GM19240 (cell line): Measurements from ENCODE around the gene OR5AU1.

Experiments
- DNase-seq: peaks from one replicate; pipeline ENCODE4 v3.0.0; 2011; ENCODE audit warnings: low spot score; ENCODE audit not compliant: insufficient read length

Gene OR5AU1

DNA sequence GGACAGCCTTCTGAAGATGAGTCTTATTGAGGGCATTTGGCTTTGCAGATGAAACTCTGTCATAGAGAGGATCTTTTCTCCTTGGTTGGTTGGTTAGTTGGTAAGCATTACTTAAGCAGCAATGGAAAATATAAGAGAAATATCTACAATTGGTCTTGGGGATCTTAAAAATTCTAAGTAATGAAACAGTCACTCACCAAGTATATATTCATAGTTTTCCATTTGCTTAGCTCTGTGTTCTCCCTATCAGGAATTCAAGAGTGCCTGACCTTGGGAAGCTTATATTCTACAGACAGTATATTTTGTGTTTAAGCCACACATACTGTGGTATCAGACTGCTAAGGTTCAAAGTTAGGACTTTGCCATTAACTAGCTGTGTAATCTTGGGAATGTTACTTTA is at the start of gene OR5AU1:
Gene OR5AU1, minus strand, starts transcription at position 101 of the 400 bp plus-strand sequence. CDS start 191 bp downstream, outside the sequence.
- no peak for DNase-seq

DNA sequence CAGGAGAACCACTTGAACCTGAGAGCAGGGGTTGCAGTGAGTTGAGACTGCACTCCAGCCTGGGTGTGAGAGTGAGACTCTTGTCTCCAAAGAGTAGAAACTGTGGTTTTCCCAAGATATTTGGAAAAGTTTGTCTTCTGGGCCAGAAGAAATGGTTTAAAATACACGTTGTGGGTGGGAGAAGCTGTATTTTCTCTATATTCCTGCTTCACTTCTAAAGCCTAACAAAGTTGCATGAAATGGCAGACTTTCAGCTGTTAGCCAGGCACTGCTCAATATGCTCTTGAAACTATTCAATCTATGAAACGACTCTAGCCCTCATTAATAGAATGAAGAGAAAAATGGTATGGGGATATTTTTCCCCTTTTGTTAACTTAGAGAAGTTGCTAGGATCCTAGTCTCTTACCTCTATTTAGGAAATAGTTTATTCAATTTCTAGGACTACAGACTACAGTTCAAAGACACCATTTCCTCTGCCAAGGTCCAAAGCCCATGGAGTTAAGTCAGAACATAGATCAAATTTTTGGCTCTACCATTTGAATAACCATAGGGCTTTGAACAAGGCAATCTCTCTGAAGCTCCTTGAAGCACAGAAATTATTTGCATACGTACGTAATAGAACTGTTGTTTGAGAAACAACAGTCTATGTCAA is 49.3 kb upstream of the OR5AU1 start:
- DNase-seq, result no peak

DNA sequence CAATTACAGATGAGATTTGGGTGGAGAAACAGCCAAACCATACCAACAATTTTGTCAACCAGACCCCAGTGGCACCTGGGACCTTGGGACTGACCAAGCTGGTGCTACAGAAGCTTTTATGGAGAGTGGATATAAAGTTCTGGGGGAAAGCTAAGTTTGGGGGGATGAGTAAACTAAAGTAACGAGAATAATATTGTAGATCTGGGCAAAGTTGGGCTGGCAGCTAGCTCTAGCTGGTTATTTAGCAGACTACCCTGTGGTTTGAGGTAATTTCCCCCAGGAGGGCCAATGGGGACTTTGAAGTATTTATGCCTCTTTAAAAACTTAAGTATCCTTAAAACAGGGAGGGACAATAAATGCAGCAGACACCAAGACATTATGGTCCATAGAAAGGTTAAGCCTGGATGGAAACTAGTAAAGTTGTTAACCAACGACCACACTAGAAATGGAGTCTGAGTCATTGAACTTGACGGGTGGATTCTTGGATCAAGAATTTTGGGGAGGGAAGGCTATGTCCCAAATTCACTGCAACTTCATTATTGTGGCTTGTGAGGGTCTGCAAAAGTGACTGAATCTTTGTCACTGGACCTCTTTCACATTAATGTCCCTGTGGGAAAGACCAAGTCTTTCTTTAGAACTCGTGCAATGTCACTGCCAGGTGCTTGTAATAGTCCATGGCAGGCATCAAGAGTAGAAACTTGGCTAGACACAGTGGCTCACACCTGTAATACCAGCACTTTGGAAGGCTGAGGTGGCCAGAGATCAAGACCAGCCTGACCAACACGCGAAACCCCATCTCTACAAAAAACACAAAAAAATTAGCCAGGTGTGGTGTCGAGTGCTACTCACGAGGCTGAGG is 48.5 kb upstream of the OR5AU1 start:
- no peak for DNase-seq

DNA sequence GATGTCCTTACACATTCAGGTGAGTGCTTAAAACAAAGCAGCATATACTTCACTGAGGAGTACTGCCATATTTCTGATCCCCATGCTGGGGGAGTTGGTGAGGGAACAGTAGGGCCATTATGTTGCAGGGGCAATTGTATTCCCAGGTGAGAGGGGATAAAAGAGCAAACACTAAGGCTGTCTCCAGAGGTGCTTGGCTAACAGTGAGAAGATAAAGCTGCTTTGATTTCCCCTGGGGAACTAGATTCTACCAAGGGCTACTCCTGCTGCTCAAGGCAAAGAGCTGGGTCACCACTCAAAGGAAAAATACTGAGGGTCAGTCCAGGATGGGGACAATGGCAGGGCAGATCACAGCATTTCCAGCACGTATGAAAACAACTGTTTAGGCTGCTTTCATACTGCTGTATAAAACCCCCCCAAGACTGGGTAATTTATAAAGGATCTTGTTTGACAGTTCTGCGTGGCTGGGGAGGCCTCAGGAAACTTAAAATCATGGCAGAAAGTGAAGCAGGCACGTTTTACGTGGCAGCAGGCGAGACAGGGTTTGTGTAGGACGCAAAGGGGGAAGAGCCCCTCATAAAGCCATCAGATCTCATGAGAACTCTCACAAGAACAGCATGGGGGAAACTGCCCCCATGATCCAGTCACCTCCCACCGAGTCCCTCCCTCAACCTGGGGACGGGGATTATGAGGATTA is 47.8 kb upstream of the OR5AU1 start:
- no peak for DNase-seq

DNA sequence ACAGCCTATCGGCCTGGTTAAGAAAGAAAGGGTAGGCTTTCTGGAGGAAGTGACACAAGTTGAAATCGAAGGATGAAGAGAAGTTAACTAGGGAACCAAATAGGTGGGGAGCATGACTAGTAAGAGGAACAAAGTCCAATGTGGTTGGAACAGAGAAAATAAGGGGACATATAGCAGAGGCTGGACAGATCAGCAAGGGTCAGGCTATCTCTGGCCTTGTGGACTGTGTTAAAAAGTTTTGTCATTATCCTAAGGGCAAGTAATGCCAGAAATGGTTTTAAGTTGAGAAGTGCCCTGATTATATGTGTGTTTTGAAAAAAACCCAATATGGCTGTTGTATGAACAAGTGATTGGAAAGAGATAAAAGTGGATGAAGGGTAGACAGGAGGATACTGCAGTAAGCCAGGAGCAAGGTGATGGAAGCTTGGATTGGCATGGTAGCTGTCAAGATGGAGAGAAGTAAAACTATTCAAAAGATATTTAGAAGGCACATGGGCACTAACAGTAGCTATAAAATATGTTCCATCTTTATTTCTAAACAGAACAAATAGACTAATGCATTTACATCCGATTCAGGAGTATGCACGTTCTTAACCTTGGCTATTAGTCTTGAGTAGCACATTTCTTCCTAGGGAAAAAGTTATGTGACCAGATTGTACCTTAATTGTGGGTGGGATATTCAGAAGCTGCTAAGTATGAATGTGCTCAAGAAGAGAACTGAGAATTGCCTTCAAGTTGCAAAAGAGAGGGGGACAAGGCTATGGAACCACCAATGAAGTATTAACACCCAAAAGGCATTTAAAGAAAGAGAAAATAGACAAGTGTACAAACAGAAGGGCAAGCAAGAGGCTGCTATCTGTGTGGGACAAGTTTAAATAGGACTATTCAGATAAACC is 46.8 kb upstream of the OR5AU1 start:
- DNase-seq, result no peak

DNA sequence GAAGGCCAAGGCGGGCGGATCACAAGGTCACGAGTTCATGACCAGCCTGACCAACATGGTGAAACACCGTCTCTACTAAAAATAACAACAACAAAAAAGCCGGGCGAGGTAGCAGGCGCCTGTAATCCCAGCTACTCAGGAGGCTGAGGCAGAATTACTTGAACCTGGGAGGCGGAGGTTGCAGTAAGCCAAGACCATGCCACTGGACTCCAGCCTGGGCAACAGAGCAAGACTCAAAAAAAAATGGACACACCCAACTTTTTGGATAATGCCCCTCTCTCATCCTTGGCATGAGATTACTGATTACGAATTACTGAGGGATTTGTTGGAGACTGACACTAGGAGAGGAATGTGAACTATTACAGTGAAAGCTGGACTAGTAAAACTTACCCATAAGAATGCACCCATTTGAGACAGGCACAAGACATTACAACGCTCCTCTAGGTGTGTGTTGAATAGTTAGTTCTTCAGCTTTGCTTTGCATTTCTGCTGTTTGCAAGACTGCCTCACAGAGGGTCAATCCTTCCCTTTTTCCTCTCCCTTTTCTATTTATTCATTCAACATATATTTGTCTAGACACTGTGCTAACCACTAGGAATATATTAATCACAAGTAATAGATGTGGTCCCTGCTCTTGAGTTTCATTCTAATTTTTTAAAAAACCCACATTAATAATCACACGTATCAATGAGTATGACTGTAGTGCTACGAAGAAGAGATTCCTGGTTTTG is 46.0 kb upstream of the OR5AU1 start:
- no peak for DNase-seq

DNA sequence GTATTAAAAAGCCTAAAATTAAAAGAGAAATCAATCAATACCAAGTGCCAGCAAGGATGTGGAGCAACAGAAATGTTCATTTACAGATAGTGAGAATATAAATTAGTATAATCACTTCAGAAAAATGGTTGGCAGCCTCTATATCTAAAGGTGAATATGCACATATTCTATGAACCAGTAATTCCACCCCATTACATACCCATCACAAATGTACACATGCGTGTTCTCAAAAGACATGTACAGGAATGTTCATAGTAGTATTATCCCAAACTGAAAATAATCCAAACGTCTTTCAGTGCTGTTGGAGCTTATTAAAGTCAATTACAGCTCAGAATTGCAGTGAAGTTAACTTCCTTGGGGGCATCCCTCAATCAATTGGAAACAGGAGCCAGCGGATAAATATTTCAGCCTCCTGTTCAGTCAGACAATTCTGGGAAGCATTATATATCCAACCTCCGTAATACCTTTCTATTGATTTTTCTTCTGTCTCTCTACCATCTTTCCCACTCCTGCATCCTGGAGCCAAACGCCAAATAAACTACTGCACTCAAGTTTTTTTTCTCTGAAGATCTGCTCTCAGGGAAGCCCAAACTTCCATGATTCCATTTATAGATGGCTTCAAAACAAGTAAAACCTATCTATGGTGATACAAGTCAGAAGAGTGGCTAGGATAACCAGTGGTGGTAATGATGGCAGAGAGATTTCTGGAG is 45.0 kb upstream of the OR5AU1 start:
- no peak for DNase-seq

DNA sequence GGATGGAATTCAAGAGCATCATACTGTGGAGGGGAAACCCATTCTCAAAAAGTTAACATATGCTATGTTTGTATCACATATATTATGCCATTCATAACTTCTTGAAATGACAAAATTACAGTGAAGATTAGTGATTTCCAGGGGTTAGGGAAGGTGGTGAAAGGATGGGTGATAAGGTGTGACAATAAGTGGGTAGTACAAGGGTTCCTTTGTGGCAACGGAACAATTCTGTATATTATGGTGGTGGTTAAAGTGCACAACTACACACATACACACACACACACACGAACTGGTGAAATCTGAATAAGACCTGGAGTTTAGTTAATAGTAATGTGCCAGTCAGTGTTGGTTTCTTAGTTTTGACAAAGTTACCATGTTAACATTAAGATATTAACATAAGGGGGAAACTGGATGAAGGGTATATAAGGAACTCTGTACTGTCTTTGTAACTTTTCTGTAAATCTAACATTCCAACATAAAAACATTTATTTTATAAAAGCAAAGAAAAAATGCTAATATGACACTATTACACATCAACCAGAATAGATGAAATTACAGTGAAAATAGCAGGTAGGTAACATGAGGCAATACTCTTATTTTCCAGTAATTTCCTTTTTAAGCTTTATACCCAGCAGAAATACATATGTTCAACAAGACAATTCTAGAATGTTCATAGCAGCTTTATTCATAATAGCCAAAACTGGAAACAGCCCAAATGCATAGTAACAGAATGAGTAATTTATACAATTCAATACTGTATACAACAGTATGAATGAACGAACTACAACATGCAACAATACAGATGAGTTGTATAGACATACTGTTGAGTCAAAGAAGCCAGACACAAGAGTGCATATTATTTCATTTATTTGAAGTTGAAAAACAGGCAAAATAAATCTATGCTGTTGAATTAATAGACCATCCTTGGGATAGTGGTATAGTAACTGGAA is 44.0 kb upstream of the OR5AU1 start:
- DNase-seq, result no peak

DNA sequence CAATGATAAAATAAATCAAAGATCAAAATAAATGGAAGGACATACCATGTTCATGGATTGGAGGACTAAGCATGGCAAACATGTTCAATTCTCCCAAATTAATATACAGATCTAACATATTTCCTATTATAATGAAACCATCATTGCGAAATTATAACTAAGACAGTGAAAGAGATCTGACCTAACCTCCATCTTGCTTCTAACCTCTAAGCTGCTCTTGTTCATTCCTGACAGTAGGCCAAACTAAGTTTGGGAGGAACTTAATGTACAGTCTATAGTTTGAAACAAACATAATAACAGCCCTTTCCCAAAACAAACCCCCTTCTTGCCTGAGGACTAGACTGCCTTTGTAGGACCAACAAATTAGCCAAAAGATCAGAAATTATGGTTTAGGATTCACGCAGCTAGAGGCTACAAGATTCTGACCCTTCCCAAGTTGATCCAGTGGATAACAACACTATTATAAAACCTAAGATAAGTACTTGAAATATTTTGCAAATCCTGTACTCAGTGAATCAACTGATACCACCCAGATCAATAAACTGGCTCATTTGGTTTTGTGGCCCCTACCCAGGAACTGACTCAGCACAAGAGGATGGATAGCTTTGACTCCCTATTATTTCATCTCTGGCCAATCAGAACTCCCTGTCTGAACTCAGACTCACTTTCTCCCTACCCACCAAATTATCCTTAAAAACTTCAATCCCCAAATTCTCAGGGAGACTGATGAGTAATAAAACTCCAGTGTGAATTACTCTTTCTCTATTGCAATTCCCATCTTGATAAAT is 41.7 kb upstream of the OR5AU1 start:
- DNase-seq, result no peak

DNA sequence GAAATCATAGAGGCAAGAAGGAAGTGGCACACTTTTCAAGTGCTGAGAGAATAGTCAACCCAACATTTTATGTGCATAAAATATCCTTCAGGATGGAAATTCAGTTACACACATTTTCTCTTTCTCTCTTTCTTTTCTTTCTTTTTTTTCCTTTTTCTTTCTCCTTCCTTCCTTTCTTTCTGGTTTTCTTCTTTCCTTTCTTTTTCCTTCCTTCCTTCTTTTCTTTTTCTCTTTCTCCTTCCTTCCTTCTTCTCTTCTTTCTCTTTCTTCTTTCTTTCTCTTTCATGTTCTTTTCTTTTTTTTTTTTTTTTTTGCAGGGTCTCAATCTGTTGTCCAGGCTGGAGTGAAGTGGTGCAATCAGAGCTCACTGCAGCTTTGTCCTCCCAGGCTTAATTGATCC is 38.7 kb upstream of the OR5AU1 start:
- no peak for DNase-seq

DNA sequence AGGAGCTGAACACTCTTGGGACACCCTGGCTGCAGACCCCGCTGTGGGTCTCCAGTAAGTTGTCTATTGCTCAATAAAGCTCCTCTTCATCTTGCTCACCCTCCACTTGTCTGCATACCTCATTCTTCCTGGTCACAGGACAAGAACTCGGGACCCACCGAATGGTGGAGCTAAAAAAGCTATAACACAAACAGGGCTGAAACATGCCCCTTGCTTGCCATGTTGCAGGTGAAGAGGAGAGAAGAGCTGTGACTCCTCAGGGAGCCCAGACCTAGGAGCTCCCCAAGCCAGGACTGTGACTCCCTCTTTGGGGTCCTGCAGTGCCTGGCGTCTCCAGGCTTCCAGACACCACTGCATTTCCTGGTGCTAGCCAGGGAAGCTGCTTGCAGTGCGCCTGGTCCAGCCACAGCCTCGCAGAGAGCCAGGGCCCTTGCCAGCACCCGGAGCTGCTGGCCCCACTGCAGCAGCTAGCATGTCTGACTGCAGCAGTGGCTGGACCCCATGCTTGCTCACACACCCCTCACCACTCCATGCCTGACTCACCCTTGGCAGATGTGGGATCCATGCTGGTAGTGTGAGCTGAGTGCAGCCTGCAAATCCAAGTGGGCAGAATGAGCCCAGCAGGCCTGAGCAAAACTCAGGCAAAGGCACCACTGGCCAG is 37.1 kb upstream of the OR5AU1 start:
- DNase-seq, result no peak

DNA sequence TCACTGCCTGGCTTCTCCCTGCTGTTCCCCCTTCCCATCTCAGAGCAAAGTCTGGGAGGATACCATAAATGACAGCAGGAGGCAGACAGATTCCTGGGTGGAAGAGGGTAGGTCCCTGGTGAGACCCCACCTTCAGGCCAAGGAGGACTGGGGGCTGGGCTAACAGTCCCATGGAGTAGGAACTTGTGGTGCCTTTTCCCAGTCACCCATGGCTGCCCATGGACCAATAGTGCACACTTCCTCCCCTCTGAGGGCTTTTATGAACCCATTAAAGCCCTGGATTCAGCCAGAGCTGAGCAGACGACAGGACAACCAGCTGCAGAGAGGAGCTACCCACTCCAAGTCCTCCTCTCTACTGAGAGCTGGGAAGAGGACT is 36.6 kb upstream of the OR5AU1 start:
- DNase-seq, result no peak

DNA sequence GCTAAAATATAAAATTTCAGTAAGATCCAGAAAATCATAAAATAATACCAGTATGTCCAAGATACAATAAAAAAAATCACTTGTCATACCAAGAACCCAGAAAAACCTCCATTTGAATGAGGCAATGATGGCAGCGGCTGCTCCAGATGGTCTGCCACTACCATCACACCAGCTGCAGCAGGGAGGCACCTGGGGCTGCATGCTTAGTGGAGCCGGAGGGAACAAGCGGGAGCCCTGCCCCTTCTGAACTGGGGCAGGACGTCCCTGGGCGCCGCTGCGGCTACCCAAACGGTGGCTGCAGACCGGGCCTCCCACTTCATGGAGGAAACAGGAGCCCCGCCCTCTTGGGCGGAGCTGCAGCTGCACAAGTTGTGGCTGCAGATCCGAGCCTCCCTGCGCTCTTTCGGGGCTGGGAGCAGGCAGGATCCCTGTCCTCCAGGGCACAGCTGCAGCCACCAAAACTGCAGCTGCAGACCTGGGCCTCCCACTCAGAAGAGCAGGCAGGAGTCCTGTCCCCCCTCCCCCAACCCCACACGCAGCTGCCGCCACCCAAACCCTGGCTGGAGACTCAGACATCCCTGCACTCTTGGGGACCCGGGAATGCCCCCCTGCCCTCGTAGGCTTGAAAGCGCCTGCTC is 36.1 kb upstream of the OR5AU1 start:
- peak; percentile 29 for DNase-seq

DNA sequence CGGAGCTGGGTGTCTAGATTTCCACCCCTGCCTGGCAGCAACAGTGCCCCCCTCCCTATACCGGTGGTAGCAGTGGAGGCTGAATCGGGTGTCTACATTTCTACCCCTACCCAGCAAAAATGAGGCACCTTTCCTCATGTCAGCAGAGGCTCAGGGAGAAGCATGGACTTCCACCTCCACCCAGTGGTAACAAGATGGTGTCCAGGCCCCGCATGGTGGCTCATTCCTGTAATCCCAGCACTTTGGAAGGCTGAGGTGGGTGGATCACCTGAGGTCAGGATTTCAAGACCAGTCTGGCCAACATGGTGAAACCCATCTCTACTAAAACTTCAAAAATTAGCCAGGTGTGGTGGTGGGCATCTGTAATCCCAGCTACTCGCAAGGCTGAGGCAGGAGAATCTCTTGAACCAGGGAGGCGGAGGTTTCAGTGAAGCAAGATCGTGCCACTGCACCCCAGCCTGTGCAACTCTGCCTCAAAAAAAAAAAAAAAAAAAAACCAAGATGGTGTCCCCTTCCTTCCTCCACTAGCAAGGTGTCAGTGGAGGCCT is 35.5 kb upstream of the OR5AU1 start:
- no peak for DNase-seq

DNA sequence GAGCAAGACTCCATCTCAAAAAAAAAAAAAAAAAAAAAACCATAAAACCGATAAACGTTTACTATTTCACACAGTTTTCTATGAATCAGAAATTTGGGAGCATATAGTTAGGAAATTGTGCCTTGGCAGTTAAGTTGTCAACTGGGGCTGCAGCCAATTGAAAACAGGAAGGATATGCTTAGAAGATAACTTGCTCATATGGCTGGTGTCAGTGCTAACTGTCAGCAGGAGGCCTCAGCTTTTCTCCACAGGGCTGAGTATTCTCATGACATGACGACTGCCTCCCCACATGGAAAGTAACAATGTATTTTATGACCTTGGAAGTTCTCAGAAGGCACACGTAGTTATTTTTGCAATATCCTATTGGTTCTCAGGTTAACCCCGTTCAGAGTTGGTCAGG is 29.6 kb upstream of the OR5AU1 start:
- no peak for DNase-seq

DNA sequence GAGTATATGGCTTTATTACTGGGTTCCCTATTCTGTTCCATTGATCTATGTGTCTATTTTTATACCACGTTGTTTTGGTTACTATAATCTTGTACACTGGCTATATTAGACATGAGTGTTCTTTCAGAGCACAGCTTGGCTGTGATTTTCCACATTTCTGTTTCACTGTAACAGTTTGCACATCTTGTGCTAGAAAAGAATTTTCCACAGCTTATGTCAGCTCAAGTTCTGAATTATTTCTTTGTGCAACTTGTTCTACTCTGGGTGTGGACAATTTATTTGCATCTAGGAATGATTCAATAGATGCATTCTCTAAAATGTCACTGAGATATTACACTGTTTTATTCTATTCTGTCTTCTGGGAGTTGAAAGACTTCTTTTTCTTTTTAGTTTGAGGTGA is 28.4 kb upstream of the OR5AU1 start:
- no peak for DNase-seq

DNA sequence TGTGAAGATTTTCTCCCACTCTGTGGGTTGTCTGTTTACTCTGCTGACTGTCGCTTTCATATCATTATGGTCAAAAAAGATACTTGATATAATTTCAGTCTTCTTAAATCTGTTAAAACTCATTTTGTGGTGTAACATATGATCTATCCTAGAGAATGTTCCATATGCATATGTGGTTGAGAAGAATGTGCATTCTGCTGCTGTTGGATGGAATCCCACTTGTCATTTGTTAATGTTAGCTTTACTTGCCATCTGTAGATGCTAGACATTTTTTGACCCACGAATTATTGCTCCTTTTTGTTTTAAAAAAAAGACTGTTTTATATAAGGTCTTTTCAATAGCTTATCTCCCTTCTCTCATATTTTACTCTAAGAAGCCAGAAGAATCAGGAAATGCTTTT is 26.3 kb upstream of the OR5AU1 start:
- no peak for DNase-seq
